ENCODE data around the gene PDE2A.

Gene PDE2A

DNA sequence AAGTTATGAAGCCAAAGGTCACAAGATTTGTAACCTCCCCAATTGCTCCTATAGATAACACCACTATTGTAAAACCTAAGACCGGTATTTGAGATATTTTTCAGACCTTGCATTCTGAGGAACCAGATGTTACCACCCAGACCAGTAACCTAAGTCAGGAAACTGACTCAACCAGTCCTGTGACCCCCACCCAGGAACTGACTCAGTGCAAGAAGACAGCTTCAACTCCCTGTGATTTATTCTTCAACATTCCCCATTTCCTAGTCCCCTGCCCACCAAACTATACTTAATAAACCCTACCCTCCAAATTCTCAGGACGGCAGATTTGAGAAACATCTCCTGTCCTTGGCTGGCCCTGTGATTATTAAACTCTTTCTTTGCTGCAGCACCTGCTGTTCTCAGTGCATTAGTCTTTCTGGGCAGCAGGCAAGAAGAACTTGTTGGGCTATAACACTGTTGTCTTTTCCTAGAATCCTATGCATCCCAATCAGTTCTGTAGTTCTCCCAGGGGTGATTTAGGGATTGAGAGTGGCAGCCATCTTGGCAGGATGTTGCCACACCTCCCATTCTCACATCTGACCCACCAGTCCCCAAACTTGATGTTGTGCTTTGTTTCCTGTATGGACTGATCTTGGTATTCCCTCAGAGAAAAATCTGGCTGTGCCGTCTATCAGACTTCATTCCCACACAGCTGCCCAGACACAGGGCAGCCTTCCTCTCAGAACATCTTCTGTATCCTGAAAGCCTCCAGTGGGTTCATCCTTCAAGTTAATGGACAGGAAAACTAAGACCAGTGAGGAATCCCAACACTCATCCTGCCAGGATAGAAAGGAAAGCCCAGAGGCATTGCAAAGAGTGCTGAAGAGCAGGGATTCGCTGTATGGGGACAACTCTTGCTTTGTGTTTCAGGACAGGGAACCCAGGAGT lies 104.0 kb downstream of the PDE2A start:
- ATAC-seq = no peak
- TF ChIP-seq, protein P1, sequence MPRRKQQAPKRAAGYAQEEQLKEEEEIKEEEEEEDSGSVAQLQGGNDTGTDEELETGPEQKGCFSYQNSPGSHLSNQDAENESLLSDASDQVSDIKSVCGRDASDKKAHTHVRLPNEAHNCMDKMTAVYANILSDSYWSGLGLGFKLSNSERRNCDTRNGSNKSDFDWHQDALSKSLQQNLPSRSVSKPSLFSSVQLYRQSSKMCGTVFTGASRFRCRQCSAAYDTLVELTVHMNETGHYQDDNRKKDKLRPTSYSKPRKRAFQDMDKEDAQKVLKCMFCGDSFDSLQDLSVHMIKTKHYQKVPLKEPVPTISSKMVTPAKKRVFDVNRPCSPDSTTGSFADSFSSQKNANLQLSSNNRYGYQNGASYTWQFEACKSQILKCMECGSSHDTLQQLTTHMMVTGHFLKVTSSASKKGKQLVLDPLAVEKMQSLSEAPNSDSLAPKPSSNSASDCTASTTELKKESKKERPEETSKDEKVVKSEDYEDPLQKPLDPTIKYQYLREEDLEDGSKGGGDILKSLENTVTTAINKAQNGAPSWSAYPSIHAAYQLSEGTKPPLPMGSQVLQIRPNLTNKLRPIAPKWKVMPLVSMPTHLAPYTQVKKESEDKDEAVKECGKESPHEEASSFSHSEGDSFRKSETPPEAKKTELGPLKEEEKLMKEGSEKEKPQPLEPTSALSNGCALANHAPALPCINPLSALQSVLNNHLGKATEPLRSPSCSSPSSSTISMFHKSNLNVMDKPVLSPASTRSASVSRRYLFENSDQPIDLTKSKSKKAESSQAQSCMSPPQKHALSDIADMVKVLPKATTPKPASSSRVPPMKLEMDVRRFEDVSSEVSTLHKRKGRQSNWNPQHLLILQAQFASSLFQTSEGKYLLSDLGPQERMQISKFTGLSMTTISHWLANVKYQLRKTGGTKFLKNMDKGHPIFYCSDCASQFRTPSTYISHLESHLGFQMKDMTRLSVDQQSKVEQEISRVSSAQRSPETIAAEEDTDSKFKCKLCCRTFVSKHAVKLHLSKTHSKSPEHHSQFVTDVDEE (CRISPR knock-in tag; IDR thresholded peaks at IDR 0.05) = no peak
- TF ChIP-seq, protein P2, sequence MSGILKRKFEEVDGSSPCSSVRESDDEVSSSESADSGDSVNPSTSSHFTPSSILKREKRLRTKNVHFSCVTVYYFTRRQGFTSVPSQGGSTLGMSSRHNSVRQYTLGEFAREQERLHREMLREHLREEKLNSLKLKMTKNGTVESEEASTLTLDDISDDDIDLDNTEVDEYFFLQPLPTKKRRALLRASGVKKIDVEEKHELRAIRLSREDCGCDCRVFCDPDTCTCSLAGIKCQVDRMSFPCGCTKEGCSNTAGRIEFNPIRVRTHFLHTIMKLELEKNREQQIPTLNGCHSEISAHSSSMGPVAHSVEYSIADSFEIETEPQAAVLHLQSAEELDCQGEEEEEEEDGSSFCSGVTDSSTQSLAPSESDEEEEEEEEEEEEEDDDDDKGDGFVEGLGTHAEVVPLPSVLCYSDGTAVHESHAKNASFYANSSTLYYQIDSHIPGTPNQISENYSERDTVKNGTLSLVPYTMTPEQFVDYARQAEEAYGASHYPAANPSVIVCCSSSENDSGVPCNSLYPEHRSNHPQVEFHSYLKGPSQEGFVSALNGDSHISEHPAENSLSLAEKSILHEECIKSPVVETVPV (CRISPR knock-in tag; IDR thresholded peaks at IDR 0.05) = no peak
- TF ChIP-seq ESRRG (CRISPR knock-in tag; IDR thresholded peaks at IDR 0.05) (no peak), ISL1 (CRISPR knock-in tag; IDR thresholded peaks at IDR 0.05) (no peak), ARNTL (CRISPR knock-in tag; IDR thresholded peaks at IDR 0.05; ENCODE audit: borderline replicate concordance, low read depth) (no peak), BACH2 (CRISPR knock-in tag; IDR thresholded peaks at IDR 0.05; ENCODE audit: borderline replicate concordance) (no peak), ZNF70 (CRISPR knock-in tag; IDR thresholded peaks at IDR 0.05) (no peak), TCF4 (CRISPR knock-in tag; IDR thresholded peaks at IDR 0.05; ENCODE audit: borderline replicate concordance) (no peak)

DNA sequence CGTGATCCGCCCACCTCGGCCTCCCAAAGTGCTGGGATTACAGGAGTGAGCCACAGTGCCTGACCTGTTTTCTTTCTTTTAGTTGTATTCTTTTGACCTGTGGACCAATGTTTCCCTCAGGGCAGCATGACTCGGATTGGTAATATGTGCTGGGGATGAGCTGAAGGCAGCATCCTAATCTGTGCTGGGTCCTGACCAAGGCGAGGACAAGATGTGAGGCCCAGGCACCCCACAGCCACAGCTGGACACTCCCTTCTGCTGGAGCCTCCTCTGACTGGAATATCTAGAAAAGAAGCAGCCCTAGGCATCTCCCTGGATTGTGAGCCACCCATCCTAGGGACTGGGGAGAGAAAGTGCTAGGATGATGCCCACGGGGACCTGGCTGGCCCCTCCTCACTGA lies 105.4 kb downstream of the PDE2A start:
- TF ChIP-seq, protein P3, sequence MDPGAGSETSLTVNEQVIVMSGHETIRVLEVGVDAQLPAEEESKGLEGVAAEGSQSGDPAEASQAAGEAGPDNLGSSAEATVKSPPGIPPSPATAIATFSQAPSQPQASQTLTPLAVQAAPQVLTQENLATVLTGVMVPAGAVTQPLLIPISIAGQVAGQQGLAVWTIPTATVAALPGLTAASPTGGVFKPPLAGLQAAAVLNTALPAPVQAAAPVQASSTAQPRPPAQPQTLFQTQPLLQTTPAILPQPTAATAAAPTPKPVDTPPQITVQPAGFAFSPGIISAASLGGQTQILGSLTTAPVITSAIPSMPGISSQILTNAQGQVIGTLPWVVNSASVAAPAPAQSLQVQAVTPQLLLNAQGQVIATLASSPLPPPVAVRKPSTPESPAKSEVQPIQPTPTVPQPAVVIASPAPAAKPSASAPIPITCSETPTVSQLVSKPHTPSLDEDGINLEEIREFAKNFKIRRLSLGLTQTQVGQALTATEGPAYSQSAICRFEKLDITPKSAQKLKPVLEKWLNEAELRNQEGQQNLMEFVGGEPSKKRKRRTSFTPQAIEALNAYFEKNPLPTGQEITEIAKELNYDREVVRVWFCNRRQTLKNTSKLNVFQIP (CRISPR knock-in tag; IDR thresholded peaks at IDR 0.05; ENCODE audit: borderline replicate concordance, low read depth) = no peak
- TF ChIP-seq ZNF8 (CRISPR knock-in tag; IDR thresholded peaks at IDR 0.05) (no peak), RARB (CRISPR knock-in tag; IDR thresholded peaks at IDR 0.05) (no peak)
- no peak for ATAC-seq

DNA sequence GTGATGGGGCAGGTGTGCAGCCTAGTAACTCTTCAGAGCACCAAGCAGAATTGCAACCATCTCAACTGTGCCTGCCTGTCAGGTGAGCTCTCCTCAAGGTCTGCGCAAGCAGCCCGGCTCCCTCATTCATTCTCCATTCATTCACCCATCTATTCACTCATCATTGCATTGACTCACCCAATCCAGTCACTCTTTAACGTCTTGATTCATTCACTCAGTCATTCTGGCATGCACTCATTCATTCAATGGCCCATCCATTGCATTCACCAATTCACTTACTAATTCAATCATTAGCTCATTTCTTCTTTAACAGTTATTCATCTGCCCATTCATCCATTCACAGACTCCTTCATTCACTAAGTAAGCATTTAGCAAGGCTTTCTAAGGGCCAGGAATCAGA lies 111.8 kb downstream of the PDE2A start:
- no peak for ATAC-seq
- TF ChIP-seq, protein P4, sequence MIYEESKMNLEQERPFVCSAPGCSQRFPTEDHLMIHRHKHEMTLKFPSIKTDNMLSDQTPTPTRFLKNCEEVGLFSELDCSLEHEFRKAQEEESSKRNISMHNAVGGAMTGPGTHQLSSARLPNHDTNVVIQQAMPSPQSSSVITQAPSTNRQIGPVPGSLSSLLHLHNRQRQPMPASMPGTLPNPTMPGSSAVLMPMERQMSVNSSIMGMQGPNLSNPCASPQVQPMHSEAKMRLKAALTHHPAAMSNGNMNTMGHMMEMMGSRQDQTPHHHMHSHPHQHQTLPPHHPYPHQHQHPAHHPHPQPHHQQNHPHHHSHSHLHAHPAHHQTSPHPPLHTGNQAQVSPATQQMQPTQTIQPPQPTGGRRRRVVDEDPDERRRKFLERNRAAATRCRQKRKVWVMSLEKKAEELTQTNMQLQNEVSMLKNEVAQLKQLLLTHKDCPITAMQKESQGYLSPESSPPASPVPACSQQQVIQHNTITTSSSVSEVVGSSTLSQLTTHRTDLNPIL (CRISPR knock-in tag; IDR thresholded peaks at IDR 0.05; ENCODE audit: low read depth) = no peak
- no peak for TF ChIP-seq ZFP3 (CRISPR knock-in tag; IDR thresholded peaks at IDR 0.05)
- TF ChIP-seq ISL1 (CRISPR knock-in tag; IDR thresholded peaks at IDR 0.05) = no peak
- no peak for TF ChIP-seq SNAI2 (CRISPR knock-in tag; IDR thresholded peaks at IDR 0.05)
- no peak for TF ChIP-seq ZC3H10 (CRISPR knock-in tag; IDR thresholded peaks at IDR 0.05)
- no peak for TF ChIP-seq ARNTL (CRISPR knock-in tag; IDR thresholded peaks at IDR 0.05; ENCODE audit: borderline replicate concordance, low read depth)
- no peak for TF ChIP-seq ZNF565 (CRISPR knock-in tag; conservative IDR thresholded peaks at IDR 0.05; ENCODE audit: low read depth)
- no peak for TF ChIP-seq OSR1 (CRISPR knock-in tag; IDR thresholded peaks at IDR 0.05)

DNA sequence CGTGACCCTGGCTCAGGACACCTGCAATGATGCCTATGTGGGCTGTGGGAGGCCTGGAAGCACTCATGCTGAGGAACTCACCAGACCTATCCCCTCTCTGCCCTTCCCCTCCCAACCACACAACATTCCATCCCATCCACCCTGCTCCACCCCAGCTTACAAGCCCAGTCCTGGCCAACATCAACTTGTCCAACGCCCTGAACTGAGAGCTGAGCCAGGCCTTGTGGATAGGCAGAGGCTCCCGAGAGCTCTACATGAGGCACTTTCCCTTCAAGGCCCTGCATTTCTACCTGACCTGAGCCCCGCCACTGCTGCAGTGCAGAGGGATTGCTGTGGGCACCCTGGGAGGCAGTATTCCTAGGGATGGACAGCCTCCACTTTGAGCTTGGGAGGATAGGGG lies 112.4 kb downstream of the PDE2A start:
- no peak for ATAC-seq
- TF ChIP-seq RARB (CRISPR knock-in tag; IDR thresholded peaks at IDR 0.05) = no peak
- TF ChIP-seq, protein P5, sequence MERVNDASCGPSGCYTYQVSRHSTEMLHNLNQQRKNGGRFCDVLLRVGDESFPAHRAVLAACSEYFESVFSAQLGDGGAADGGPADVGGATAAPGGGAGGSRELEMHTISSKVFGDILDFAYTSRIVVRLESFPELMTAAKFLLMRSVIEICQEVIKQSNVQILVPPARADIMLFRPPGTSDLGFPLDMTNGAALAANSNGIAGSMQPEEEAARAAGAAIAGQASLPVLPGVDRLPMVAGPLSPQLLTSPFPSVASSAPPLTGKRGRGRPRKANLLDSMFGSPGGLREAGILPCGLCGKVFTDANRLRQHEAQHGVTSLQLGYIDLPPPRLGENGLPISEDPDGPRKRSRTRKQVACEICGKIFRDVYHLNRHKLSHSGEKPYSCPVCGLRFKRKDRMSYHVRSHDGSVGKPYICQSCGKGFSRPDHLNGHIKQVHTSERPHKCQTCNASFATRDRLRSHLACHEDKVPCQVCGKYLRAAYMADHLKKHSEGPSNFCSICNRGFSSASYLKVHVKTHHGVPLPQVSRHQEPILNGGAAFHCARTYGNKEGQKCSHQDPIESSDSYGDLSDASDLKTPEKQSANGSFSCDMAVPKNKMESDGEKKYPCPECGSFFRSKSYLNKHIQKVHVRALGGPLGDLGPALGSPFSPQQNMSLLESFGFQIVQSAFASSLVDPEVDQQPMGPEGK (CRISPR knock-in tag; IDR thresholded peaks at IDR 0.05; ENCODE audit: borderline replicate concordance) = no peak
- TF ChIP-seq ZNF565 (CRISPR knock-in tag; conservative IDR thresholded peaks at IDR 0.05; ENCODE audit: low read depth) = no peak
- no peak for TF ChIP-seq ZFP30 (CRISPR knock-in tag; IDR thresholded peaks at IDR 0.05)
- TF ChIP-seq, protein P1 (CRISPR knock-in tag; IDR thresholded peaks at IDR 0.05) = no peak
- no peak for TF ChIP-seq BACH2 (CRISPR knock-in tag; IDR thresholded peaks at IDR 0.05; ENCODE audit: borderline replicate concordance)
- TF ChIP-seq, protein P4 (CRISPR knock-in tag; IDR thresholded peaks at IDR 0.05; ENCODE audit: low read depth) = no peak
- TF ChIP-seq GLIS3 (CRISPR knock-in tag; IDR thresholded peaks at IDR 0.05) = no peak
- TF ChIP-seq TOX (CRISPR knock-in tag; IDR thresholded peaks at IDR 0.05; ENCODE audit: borderline replicate concordance) = no peak
- TF ChIP-seq SNAI2 (CRISPR knock-in tag; IDR thresholded peaks at IDR 0.05) = no peak
- no peak for TF ChIP-seq TCF4 (CRISPR knock-in tag; IDR thresholded peaks at IDR 0.05; ENCODE audit: borderline replicate concordance)

All from SK-N-SH treated with all-trans-retinoic acid at 6 μM for 48 hours (cell line).